ENCODE measurements around the gene NPHP4. TPM values are rescaled to one million over a fixed set of nuclear protein-coding genes. Genes with fewer than 3 reads are reported as not detected.

Gene NPHP4
- total and polyA plus RNA-seq, 4 donors, result 1.7 to 5.6 (median 3.5) TPM

DNA sequence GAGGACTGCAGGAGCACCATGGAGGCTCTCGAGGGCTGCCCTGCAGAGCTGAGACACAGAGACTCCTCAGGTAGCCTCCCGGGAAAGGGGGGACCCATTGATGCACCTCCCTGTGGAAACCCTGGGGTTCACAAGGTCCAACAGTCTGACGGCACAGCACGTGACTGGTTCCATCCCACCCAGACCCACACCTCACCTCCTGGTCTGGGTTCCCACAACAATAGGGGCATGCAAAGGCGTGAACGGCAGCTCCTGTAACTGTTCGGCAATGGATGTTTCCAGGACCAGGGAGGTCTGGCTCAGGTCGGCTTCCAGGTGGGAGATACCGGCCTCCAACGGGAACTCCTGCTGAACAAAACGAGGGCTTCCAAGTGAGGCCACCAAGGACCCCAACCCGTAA lies 86.8 kb downstream of the NPHP4 start:
- Histone ChIP-seq H3K9ac (ENCODE audit: low read depth in 1 of 2, low read length in 2 of 2) (no peak overlapping the region), H3K4me1 (ENCODE audit: control insufficient read depth in 4 of 4, insufficient read depth in 4 of 4, low read length in 3 of 4) (no peaks in the 10 kb centered on the region), H3K4me3 (ENCODE audit: low read depth in 1 of 3, low read length in 3 of 3) (no peak overlapping the region), H3K27me3 (ENCODE audit: control insufficient read depth in 4 of 4, insufficient read depth in 4 of 4, low read length in 3 of 4) (no peaks in the 10 kb centered on the region), H3K27ac (ENCODE audit: low read depth in 1 of 2, low read length in 2 of 2) (no peak overlapping the region), H3K36me3 (ENCODE audit: control insufficient read depth in 4 of 4, insufficient read depth in 3 of 4, low read depth in 1 of 4, low read length in 3 of 4) (peaks cover 0 to 3% (median under 1%) of the 10 kb centered on the region in 4 donors), H3K9me3 (ENCODE audit: control insufficient read depth in 4 of 4, low read length in 3 of 4) (no peaks in the 10 kb centered on the region)
- 96% methylated on average over 12 of the region's 12 CpGs for WGBS
- no peak for TF ChIP-seq RXRA (IDR thresholded peaks at IDR 0.05)
- TF ChIP-seq SP1 (IDR thresholded peaks at IDR 0.05), result no peak
- TF ChIP-seq, protein P1, sequence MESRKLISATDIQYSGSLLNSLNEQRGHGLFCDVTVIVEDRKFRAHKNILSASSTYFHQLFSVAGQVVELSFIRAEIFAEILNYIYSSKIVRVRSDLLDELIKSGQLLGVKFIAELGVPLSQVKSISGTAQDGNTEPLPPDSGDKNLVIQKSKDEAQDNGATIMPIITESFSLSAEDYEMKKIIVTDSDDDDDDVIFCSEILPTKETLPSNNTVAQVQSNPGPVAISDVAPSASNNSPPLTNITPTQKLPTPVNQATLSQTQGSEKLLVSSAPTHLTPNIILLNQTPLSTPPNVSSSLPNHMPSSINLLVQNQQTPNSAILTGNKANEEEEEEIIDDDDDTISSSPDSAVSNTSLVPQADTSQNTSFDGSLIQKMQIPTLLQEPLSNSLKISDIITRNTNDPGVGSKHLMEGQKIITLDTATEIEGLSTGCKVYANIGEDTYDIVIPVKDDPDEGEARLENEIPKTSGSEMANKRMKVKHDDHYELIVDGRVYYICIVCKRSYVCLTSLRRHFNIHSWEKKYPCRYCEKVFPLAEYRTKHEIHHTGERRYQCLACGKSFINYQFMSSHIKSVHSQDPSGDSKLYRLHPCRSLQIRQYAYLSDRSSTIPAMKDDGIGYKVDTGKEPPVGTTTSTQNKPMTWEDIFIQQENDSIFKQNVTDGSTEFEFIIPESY (IDR thresholded peaks at IDR 0.05), result no peak
- TF ChIP-seq RAD21 (IDR thresholded peaks at IDR 0.05), result no peak
- no peak for TF ChIP-seq YY1 (IDR thresholded peaks at IDR 0.05)
- TF ChIP-seq JUND (IDR thresholded peaks at IDR 0.05), result no peak
- DNase-seq (ENCODE audit: low spot score), result no peak

DNA sequence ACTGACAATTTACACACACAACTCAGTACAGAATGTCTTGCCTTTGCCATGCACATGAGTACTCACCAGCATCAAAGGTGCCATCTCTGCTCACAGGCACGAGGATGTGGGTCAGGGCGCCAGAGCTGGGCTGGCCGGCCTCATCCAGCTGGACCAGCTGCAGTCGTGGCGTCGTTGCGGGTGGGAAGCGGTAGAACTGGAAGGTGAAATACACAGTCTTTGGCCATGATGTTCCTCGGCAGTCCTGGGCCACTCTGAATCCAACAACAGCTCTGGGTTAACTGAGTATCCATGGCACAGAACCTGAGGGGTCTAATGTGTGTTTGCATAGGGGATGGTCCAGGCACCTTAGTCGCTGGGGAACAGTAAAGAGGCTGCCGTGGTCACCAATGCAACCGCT lies 87.7 kb downstream of the NPHP4 start:
- Histone ChIP-seq H3K27ac (ENCODE audit: low read depth in 1 of 2, low read length in 2 of 2) (no peak overlapping the region), H3K9me3 (ENCODE audit: control insufficient read depth in 4 of 4, low read length in 3 of 4) (no peaks in the 10 kb centered on the region), H3K4me1 (ENCODE audit: control insufficient read depth in 4 of 4, insufficient read depth in 4 of 4, low read length in 3 of 4) (no peaks in the 10 kb centered on the region), H3K4me3 (ENCODE audit: low read depth in 1 of 3, low read length in 3 of 3) (no peak overlapping the region), H3K27me3 (ENCODE audit: control insufficient read depth in 4 of 4, insufficient read depth in 4 of 4, low read length in 3 of 4) (no peaks in the 10 kb centered on the region), H3K36me3 (ENCODE audit: control insufficient read depth in 4 of 4, insufficient read depth in 3 of 4, low read depth in 1 of 4, low read length in 3 of 4) (peaks cover 0 to 3% (median under 1%) of the 10 kb centered on the region in 4 donors), H3K9ac (ENCODE audit: low read depth in 1 of 2, low read length in 2 of 2) (no peak overlapping the region)
- WGBS, result 96% methylated on average over 12 of the region's 12 CpGs
- DNase-seq (ENCODE audit: low spot score), result no peak
- TF ChIP-seq, protein P1 (IDR thresholded peaks at IDR 0.05), result no peak
- TF ChIP-seq NR2F2 (IDR thresholded peaks at IDR 0.05) (no peak), EGR1 (IDR thresholded peaks at IDR 0.05; ENCODE audit: low read depth in 2 of 2) (no peak), FOXA2 (IDR thresholded peaks at IDR 0.05) (no peak)
- TF ChIP-seq, protein P2, sequence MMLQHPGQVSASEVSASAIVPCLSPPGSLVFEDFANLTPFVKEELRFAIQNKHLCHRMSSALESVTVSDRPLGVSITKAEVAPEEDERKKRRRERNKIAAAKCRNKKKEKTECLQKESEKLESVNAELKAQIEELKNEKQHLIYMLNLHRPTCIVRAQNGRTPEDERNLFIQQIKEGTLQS (IDR thresholded peaks at IDR 0.05), result no peak

DNA sequence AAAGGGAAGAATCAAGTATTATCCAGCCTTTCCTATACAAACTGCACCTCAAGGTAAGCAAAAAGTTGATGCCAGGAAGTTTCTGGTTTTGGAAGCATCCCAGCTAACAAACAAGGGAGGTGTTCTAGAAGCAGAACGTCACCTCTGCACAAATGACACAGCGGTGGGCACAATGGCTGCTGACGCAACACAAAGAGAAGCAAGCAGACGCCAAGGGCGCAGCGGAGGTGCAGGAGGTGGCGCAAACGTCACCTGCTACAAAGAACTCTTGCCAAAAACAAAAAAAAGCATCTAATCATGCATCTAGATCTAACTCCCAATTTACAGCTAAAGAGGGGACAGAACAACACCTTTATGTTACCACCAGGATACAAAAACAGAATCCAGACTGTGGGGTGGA lies 88.5 kb downstream of the NPHP4 start:
- Histone ChIP-seq H3K36me3 (ENCODE audit: control insufficient read depth in 4 of 4, insufficient read depth in 3 of 4, low read depth in 1 of 4, low read length in 3 of 4) (peaks cover 0 to 3% (median under 1%) of the 10 kb centered on the region in 4 donors), H3K4me1 (ENCODE audit: control insufficient read depth in 4 of 4, insufficient read depth in 4 of 4, low read length in 3 of 4) (no peaks in the 10 kb centered on the region), H3K4me3 (ENCODE audit: low read depth in 1 of 3, low read length in 3 of 3) (no peak overlapping the region), H3K9me3 (ENCODE audit: control insufficient read depth in 4 of 4, low read length in 3 of 4) (no peaks in the 10 kb centered on the region), H3K27ac (ENCODE audit: low read depth in 1 of 2, low read length in 2 of 2) (no peak overlapping the region), H3K27me3 (ENCODE audit: control insufficient read depth in 4 of 4, insufficient read depth in 4 of 4, low read length in 3 of 4) (no peaks in the 10 kb centered on the region), H3K9ac (ENCODE audit: low read depth in 1 of 2, low read length in 2 of 2) (no peak overlapping the region)
- DNase-seq (ENCODE audit: low spot score), result no peak
- 95% methylated on average over 8 of the region's 8 CpGs for WGBS
- TF ChIP-seq, protein P3, sequence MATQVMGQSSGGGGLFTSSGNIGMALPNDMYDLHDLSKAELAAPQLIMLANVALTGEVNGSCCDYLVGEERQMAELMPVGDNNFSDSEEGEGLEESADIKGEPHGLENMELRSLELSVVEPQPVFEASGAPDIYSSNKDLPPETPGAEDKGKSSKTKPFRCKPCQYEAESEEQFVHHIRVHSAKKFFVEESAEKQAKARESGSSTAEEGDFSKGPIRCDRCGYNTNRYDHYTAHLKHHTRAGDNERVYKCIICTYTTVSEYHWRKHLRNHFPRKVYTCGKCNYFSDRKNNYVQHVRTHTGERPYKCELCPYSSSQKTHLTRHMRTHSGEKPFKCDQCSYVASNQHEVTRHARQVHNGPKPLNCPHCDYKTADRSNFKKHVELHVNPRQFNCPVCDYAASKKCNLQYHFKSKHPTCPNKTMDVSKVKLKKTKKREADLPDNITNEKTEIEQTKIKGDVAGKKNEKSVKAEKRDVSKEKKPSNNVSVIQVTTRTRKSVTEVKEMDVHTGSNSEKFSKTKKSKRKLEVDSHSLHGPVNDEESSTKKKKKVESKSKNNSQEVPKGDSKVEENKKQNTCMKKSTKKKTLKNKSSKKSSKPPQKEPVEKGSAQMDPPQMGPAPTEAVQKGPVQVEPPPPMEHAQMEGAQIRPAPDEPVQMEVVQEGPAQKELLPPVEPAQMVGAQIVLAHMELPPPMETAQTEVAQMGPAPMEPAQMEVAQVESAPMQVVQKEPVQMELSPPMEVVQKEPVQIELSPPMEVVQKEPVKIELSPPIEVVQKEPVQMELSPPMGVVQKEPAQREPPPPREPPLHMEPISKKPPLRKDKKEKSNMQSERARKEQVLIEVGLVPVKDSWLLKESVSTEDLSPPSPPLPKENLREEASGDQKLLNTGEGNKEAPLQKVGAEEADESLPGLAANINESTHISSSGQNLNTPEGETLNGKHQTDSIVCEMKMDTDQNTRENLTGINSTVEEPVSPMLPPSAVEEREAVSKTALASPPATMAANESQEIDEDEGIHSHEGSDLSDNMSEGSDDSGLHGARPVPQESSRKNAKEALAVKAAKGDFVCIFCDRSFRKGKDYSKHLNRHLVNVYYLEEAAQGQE (IDR thresholded peaks at IDR 0.05), result no peak
- TF ChIP-seq JUND (IDR thresholded peaks at IDR 0.05) (no peak), RXRA (IDR thresholded peaks at IDR 0.05) (no peak), EGR1 (IDR thresholded peaks at IDR 0.05; ENCODE audit: low read depth in 2 of 2) (no peak), HNF4A (conservative IDR thresholded peaks at IDR 0.05) (no peak), YY1 (IDR thresholded peaks at IDR 0.05) (no peak), FOXA2 (IDR thresholded peaks at IDR 0.05) (no peak), RAD21 (IDR thresholded peaks at IDR 0.05) (no peak), HNF4G (IDR thresholded peaks at IDR 0.05) (no peak), FOXA1 (IDR thresholded peaks at IDR 0.05) (no peak), SP1 (IDR thresholded peaks at IDR 0.05) (no peak)
- TF ChIP-seq, protein P2 (IDR thresholded peaks at IDR 0.05), result no peak
- TF ChIP-seq, protein P4, sequence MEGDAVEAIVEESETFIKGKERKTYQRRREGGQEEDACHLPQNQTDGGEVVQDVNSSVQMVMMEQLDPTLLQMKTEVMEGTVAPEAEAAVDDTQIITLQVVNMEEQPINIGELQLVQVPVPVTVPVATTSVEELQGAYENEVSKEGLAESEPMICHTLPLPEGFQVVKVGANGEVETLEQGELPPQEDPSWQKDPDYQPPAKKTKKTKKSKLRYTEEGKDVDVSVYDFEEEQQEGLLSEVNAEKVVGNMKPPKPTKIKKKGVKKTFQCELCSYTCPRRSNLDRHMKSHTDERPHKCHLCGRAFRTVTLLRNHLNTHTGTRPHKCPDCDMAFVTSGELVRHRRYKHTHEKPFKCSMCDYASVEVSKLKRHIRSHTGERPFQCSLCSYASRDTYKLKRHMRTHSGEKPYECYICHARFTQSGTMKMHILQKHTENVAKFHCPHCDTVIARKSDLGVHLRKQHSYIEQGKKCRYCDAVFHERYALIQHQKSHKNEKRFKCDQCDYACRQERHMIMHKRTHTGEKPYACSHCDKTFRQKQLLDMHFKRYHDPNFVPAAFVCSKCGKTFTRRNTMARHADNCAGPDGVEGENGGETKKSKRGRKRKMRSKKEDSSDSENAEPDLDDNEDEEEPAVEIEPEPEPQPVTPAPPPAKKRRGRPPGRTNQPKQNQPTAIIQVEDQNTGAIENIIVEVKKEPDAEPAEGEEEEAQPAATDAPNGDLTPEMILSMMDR (IDR thresholded peaks at IDR 0.05; ENCODE audit: low read depth, low read length, missing input control), result no peak
- TF ChIP-seq, protein P1 (IDR thresholded peaks at IDR 0.05), result no peak

All from liver (tissue), 9 donors.